ENCODE results near the gene SP1.
"Not testable (repeated sequence)": the region's sequence is repeated elsewhere in the genome, so short reads cannot be mapped to it uniquely, and the experiment has no call there.

- TF ChIP-seq, protein P1, sequence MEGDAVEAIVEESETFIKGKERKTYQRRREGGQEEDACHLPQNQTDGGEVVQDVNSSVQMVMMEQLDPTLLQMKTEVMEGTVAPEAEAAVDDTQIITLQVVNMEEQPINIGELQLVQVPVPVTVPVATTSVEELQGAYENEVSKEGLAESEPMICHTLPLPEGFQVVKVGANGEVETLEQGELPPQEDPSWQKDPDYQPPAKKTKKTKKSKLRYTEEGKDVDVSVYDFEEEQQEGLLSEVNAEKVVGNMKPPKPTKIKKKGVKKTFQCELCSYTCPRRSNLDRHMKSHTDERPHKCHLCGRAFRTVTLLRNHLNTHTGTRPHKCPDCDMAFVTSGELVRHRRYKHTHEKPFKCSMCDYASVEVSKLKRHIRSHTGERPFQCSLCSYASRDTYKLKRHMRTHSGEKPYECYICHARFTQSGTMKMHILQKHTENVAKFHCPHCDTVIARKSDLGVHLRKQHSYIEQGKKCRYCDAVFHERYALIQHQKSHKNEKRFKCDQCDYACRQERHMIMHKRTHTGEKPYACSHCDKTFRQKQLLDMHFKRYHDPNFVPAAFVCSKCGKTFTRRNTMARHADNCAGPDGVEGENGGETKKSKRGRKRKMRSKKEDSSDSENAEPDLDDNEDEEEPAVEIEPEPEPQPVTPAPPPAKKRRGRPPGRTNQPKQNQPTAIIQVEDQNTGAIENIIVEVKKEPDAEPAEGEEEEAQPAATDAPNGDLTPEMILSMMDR (IDR thresholded peaks at IDR 0.05): not testable (repeated sequence)
- TF ChIP-seq EZH2 (IDR thresholded peaks at IDR 0.05; ENCODE audit: borderline replicate concordance, insufficient read depth, low read depth, low read length, poor library complexity, severe bottlenecking): not testable (repeated sequence)
Measured at GRCh38 chr12:53435326-53435725, 55.4 kb downstream of the SP1 start.
